Fibroblast of mammary gland (primary cell): ENCODE measurements around the gene MAPK8.
A peak's percentile ranks its signal among the peaks of the same experiment; 100 is the strongest.

Source experiments
- DNase-seq: peaks from one replicate; pipeline ENCODE4 v3.0.0-alpha.2; 2010; ENCODE audit warnings: low read depth
- H3K4me3 ChIP-seq: 2 replicates; pipeline ENCODE4 v1.5.1; 2011; ENCODE audit warnings: low read depth, mild to moderate bottlenecking, low read length, moderate library complexity; ENCODE audit not compliant: control insufficient read depth
- TF ChIP-seq, protein P1 (sequence below): conservative IDR thresholded peaks from 2 replicates; pipeline ENCODE4 v1.5.1; 2011; ENCODE audit warnings: low read depth, low read length, inconsistent platforms; ENCODE audit not compliant: control insufficient read depth, insufficient read depth

MAPK8 gene

DNA sequence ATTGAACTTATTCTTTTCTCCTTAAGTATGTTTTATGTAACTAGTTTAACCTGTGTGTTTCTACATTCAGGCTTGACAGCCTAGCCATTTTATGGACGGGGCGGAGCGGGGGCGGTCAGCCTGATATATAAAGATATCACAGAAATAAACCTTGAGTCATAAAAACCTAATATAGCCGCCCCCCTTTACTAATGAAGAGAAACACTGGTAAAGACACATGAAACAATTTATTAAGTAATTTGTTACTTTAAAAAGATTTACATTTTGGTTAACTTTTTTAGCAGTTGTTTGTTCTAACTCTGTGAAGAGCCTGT lies 84.0 kb downstream of the MAPK8 start:
- no peak overlapping the region for H3K4me3 ChIP-seq
- TF ChIP-seq, protein P1, sequence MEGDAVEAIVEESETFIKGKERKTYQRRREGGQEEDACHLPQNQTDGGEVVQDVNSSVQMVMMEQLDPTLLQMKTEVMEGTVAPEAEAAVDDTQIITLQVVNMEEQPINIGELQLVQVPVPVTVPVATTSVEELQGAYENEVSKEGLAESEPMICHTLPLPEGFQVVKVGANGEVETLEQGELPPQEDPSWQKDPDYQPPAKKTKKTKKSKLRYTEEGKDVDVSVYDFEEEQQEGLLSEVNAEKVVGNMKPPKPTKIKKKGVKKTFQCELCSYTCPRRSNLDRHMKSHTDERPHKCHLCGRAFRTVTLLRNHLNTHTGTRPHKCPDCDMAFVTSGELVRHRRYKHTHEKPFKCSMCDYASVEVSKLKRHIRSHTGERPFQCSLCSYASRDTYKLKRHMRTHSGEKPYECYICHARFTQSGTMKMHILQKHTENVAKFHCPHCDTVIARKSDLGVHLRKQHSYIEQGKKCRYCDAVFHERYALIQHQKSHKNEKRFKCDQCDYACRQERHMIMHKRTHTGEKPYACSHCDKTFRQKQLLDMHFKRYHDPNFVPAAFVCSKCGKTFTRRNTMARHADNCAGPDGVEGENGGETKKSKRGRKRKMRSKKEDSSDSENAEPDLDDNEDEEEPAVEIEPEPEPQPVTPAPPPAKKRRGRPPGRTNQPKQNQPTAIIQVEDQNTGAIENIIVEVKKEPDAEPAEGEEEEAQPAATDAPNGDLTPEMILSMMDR: no peak
- no peak for DNase-seq

- TF ChIP-seq, protein P1: no peak
- no peak overlapping the region for H3K4me3 ChIP-seq
- DNase-seq: peak; percentile 48
Observed at GRCh38 chr10:48390933-48391845, 84.7 kb downstream of the MAPK8 start.

- no peak for DNase-seq
- TF ChIP-seq, protein P1: no peak
- H3K4me3 ChIP-seq: no peak overlapping the region
Observed at GRCh38 chr10:48391994-48392393, 85.5 kb downstream of the MAPK8 start.

GRCh38 chr10:48398261-48398660 lies 91.8 kb downstream of the MAPK8 start:
- H3K4me3 ChIP-seq: no peak overlapping the region
- no peak for DNase-seq
- TF ChIP-seq, protein P1: no peak

DNA sequence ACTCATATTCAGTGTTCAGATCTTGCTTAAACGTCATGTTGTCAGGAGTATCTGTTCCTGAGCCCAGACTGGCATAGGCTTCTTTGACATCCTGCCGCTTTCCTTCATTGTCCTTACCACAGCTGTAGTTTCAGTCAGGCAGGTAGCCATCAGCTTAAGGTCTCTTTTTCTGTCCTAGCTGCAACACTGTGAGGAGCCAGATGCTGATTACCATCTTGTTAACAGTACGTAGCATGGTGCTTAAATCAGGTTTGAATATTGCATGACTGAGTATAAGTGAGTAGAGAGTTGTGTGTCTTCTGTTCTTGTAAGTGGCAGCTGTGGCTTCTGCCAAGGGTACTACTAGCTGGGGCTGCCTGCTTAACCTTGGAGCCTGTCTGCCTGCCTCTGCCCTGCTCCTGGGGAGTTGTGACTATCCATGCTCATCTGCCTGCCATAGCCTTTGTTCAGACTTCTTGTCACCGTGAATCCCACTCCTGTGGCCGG lies 92.6 kb downstream of the MAPK8 start:
- DNase-seq: peak; percentile 5
- no peak overlapping the region for H3K4me3 ChIP-seq
- TF ChIP-seq, protein P1: no peak

DNA sequence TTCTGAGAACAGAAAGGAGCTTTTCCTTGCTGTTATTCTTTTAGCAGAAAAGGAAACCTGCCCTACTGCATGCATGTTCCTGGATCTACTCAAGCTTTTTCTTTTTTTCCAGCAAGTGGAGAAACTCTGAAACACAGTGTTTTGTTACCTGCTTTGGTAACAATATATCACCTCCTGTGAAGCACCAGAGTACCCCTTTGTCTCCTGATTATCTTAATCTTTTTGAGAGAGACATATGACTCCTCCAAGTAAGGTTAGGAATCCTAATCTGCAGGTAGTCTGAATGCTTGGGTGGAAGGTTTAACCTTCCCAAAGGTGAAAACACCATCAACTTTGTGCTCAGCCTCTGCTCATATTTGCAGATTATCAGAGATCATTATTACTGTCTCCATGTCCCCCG lies 93.1 kb downstream of the MAPK8 start:
- H3K4me3 ChIP-seq: no peak overlapping the region
- TF ChIP-seq, protein P1: no peak
- DNase-seq: no peak
